Left lung (tissue), 14 donors: Measurements from ENCODE around the gene TMEFF1. TPM values are rescaled to one million over a fixed set of nuclear protein-coding genes. Genes with fewer than 3 reads are reported as not detected.

Experiments
- ATAC-seq: fragments of 200-7000 bp; cut with Tn5 transposase; one replicate; pipeline ENCODE4 v1.9.1; 2020; ENCODE audit warnings: moderate library complexity
- DNase-seq, 4 donors: peaks; one replicate each; pipeline ENCODE4 v3.0.0-alpha.2; 2013 to 2020
- H3K27ac ChIP-seq, 2 donors: fragments of 200-600 bp; sonication (generic) in 1 of 2; one replicate each; pipeline versions ENCODE4 v1.5.0 to v1.8.0; 2020 to 2021
- H3K27me3 ChIP-seq, 2 donors: fragments of 200-600 bp; sonication (generic) in 1 of 2; one replicate each; pipeline versions ENCODE4 v1.5.0 to v1.8.0; 2020 to 2021
- H3K36me3 ChIP-seq, 2 donors: fragments of 200-600 bp; sonication (generic) in 1 of 2; one replicate each; pipeline versions ENCODE4 v1.5.0 to v1.8.0; 2020 to 2021
- H3K4me1 ChIP-seq, 2 donors: fragments of 200-600 bp; one replicate each; pipeline ENCODE4 v1.8.0; 2021
- H3K4me3 ChIP-seq, 2 donors: fragments of 200-600 bp; sonication (generic) in 1 of 2; one replicate each; pipeline versions ENCODE4 v1.5.0 to v1.8.0; 2020 to 2021; ENCODE audit warnings: mild to moderate bottlenecking in 1 of 2
- H3K9me3 ChIP-seq, 2 donors: fragments of 200-600 bp; sonication (generic) in 1 of 2; one replicate each; pipeline versions ENCODE4 v1.5.0 to v1.8.0; 2020 to 2021
- intact Hi-C, 2 donors: fragments of 100-400 bp; cut with DNase I; formaldehyde crosslinking; loops; one replicate each; pipeline versions ENCODE4 v1.11.2 to v1.14.2; 2022
- long read RNA-seq, 12 donors: library from polyadenylated mRNA in 2 of 12; unstranded in 2 of 12; transcript quantifications; one replicate each; pipeline ENCODE4 v2.0.0 and lab custom pipeline, GENCODE V29; 2019 to 2026
- polyA plus RNA-seq, 6 donors: library from polyadenylated mRNA; unstranded; fragments of 120-200 nt; gene quantifications; one replicate each; pipeline ENCODE4 v1.2.1, GENCODE V29; 2013; ENCODE audit not compliant: insufficient read length in 6 of 6
- total RNA-seq, 2 donors: library from RNA; stranded (reverse); fragmentation: NEBNext Ultra II Directional; extraction: Animal tissue kit (Norgen Biotek cat#: 25700); gene quantifications; one replicate each; pipeline ENCODE4 v1.2.1, GENCODE V29; 2021
- TF ChIP-seq, protein P1 (sequence below), 2 donors: fragments of 200-600 bp; sonication (generic) in 1 of 2; IDR thresholded peaks; one replicate each; pipeline versions ENCODE4 v1.5.0 to v1.8.0; 2021; ENCODE audit warnings: antibody characterized with exemption in 2 of 2
- donor health status: DM: no; HTN: yes; CAD: no.
- donor health status: DM: no; HTN: no; CAD: no.

The TMEFF1 gene, protein sequence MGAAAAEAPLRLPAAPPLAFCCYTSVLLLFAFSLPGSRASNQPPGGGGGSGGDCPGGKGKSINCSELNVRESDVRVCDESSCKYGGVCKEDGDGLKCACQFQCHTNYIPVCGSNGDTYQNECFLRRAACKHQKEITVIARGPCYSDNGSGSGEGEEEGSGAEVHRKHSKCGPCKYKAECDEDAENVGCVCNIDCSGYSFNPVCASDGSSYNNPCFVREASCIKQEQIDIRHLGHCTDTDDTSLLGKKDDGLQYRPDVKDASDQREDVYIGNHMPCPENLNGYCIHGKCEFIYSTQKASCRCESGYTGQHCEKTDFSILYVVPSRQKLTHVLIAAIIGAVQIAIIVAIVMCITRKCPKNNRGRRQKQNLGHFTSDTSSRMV
- total RNA-seq: under 1 TPM in 1 of 2 donors, not detected in 1; 0.58 TPM
- polyA plus RNA-seq: 1 to 10 TPM; 1.2 to 4.4 (median 2.6) TPM
- long read RNA-seq, donor 1, partial matches to known transcripts: 0 of 4 reads
- long read RNA-seq, donor 1, other reads (novel, unspliced or antisense): 0 of 4 reads
- long read RNA-seq, donor 2, transcript TMEFF1-201 (10 exons, 2,611 nt): major isoform, 7 of 7 reads
- long read RNA-seq, donor 2, partial matches to known transcripts: 0 of 7 reads
- long read RNA-seq, donor 2, other reads (novel, unspliced or antisense): 0 of 7 reads
- long read RNA-seq, donor 3, transcript TMEFF1-201 (10 exons, 2,611 nt): major isoform, 6 of 6 reads
- long read RNA-seq, donor 3, partial matches to known transcripts: 0 of 6 reads
- long read RNA-seq, donor 3, other reads (novel, unspliced or antisense): 0 of 6 reads
- long read RNA-seq, donor 4: 0 reads
- long read RNA-seq, donor 5, transcript TMEFF1-201 (10 exons, 2,611 nt): major isoform, 5 of 5 reads
- long read RNA-seq, donor 5, partial matches to known transcripts: 0 of 5 reads
- long read RNA-seq, donor 5, other reads (novel, unspliced or antisense): 0 of 5 reads
- long read RNA-seq, donor 6, partial matches to known transcripts: 0 of 4 reads
- long read RNA-seq, donor 6, other reads (novel, unspliced or antisense): 0 of 4 reads
- long read RNA-seq, donor 7, partial matches to known transcripts: 0 of 3 reads
- long read RNA-seq, donor 7, other reads (novel, unspliced or antisense): 0 of 3 reads
- long read RNA-seq, donor 8, partial matches to known transcripts: 0 of 3 reads
- long read RNA-seq, donor 8, other reads (novel, unspliced or antisense): 0 of 3 reads
- long read RNA-seq, donor 9: 0 reads
- long read RNA-seq, donor 10: 0 reads
- long read RNA-seq, donor 11, transcript TMEFF1-201 (10 exons, 2,611 nt): major isoform, 23 of 23 reads
- long read RNA-seq, donor 11, partial matches to known transcripts: 0 of 23 reads
- long read RNA-seq, donor 11, other reads (novel, unspliced or antisense): 0 of 23 reads
- long read RNA-seq, donor 12, transcript TMEFF1-201 (10 exons, 2,611 nt): major isoform, 5 of 5 reads
- long read RNA-seq, donor 12, partial matches to known transcripts: 0 of 5 reads
- long read RNA-seq, donor 12, other reads (novel, unspliced or antisense): 0 of 5 reads

DNA sequence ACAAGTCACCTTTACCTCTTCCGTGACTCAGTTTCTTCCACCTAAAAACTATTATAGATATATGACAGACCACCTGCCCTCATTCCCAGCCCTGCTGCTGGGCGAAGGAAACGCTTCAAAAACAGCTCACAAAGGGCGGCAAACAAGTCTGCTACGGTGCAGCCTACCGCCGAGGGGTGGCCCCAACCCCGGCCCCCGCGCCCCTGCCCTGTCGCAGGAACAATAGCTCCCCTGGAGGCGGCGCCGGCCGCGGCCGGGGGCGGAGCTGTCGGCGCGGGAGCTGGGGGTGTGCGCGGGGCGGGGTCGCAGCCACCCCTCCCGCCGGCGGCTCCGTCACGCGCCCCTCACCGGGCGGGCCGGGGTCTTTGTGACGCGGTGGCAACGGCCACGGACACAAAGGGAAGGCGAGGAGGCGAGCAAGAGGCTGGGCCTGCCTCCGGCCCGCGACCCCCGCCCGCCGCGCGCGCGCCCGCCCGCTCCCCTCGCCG, at the start of gene TMEFF1:
TMEFF1 (plus strand) TSS at position 362 of the 488 bp plus-strand sequence. CDS start 396 bp downstream, outside the sequence.
- Histone ChIP-seq H3K4me1 (peaks cover 0 to 6% of the 10 kb centered on the region in 2 donors), H3K9me3 (no peaks in the 10 kb centered on the region), H3K36me3 (no peaks in the 10 kb centered on the region), H3K27ac (no peak within 1 kb of the TSS), H3K27me3 (peaks cover 0 to 41% of the 10 kb centered on the region in 2 donors), H3K4me3 (peak within 1 kb of the TSS; percentile 46 to 58)
- ATAC-seq (peak; percentile 82), DNase-seq (peak in 3 of 4 donors; percentile 39 to 83 (median 79))
- TF ChIP-seq, protein P1, sequence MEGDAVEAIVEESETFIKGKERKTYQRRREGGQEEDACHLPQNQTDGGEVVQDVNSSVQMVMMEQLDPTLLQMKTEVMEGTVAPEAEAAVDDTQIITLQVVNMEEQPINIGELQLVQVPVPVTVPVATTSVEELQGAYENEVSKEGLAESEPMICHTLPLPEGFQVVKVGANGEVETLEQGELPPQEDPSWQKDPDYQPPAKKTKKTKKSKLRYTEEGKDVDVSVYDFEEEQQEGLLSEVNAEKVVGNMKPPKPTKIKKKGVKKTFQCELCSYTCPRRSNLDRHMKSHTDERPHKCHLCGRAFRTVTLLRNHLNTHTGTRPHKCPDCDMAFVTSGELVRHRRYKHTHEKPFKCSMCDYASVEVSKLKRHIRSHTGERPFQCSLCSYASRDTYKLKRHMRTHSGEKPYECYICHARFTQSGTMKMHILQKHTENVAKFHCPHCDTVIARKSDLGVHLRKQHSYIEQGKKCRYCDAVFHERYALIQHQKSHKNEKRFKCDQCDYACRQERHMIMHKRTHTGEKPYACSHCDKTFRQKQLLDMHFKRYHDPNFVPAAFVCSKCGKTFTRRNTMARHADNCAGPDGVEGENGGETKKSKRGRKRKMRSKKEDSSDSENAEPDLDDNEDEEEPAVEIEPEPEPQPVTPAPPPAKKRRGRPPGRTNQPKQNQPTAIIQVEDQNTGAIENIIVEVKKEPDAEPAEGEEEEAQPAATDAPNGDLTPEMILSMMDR (IDR thresholded peaks at IDR 0.05): no peak
- intact Hi-C loops: no loop called here

DNA sequence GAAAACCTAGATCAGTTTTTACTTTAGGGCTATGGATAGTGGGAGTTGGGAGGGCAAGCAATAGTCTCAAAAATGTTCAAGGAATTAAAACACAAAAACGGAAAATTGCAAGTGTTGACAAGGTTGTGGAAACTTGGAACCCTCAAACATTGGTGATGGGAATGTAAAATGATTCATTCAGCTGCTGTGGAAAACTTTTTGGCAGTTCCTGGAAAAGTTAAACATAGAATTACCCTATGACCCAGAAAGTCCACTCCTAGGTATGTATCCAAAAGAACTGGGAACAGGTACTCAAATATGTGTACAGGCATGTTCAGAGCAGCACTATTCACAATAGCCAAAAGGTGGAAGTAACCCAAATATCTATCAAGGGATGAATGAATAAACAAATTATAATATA, 47.2 kb upstream of the TMEFF1 start:
- H3K27ac ChIP-seq: peak overlapping the region; percentile 85 to 90
- intact Hi-C loops: no loop called here
- peaks cover 8 to 35% of the 10 kb centered on the region in 2 donors for H3K4me1 ChIP-seq
- TF ChIP-seq, protein P1 (IDR thresholded peaks at IDR 0.05): no peak
- H3K36me3 ChIP-seq: no peaks in the 10 kb centered on the region
- ATAC-seq (no peak), DNase-seq (no peak)
- no peaks in the 10 kb centered on the region for H3K9me3 ChIP-seq
- no peak overlapping the region for H3K4me3 ChIP-seq
- no peaks in the 10 kb centered on the region for H3K27me3 ChIP-seq

DNA sequence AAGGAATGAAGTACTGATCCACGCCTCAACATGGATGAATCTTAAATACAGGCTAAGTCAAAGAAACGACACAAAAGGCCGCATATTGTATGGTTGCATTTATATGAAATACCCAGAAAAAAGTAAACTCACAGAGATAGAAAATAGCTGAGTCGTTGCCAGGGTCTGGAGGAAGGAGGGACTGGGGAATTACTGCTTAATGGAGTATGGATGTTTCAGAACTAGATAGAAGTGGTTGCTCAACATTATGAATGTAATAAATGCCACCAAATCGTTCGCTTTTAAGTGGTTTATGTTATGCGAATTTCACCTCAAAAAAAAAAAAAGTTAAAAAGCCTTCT, 46.8 kb upstream of the TMEFF1 start:
- intact Hi-C loops: no loop called here

More for the DNA sequence above, 46.8 kb upstream of the TMEFF1 start:
- TF ChIP-seq, protein P1 (IDR thresholded peaks at IDR 0.05): no peak
- H3K27ac ChIP-seq: peak overlapping the region; percentile 85 to 90
- peak in 1 of 4 donors; percentile 19 for DNase-seq
- no peaks in the 10 kb centered on the region for H3K9me3 ChIP-seq
- H3K36me3 ChIP-seq: no peaks in the 10 kb centered on the region
- H3K27me3 ChIP-seq: no peaks in the 10 kb centered on the region
- peak; percentile 1 for ATAC-seq
- peaks cover 8 to 35% of the 10 kb centered on the region in 2 donors for H3K4me1 ChIP-seq
- peak overlapping the region; percentile 47 to 51 for H3K4me3 ChIP-seq
